ENCODE results near the gene LSP1. TPM values are rescaled to one million over a fixed set of nuclear protein-coding genes. Genes with fewer than 3 reads are reported as not detected.

Gene LSP1
- total RNA-seq, 2 experiments from 2014 or later = 42.4 to 42.9 TPM

- no peak overlapping the region for H3K27ac Mint-ChIP-seq
- no peaks in the 10 kb centered on the region for H3K36me3 Mint-ChIP-seq (ENCODE audit: low read depth)
- H3K9me3 Mint-ChIP-seq = no peaks in the 10 kb centered on the region
- peaks cover 31% of the 10 kb centered on the region for H3K4me1 Mint-ChIP-seq (ENCODE audit: low read depth)
- no peak for DNase-seq
- CTCF ChIA-PET = interaction anchor here (0.6 to 1.5 kb wide), 4 partner anchors 50 to 311 kb away, joined by 3 to 4 read pairs (median 4); no protein-coding TSS in a partner anchor
- no peaks in the 10 kb centered on the region for H3K27me3 Mint-ChIP-seq (ENCODE audit: low read depth)
- intact Hi-C loops (cut with micrococcal nuclease) = no loop called here
- no peak overlapping the region for H3K4me3 Mint-ChIP-seq
Observed at GRCh38 chr11:1840780-1841480, 12.0 kb upstream of the LSP1 start.

GRCh38 chr11:1841511-1842148 lies 11.3 kb upstream of the LSP1 start:
- no peak overlapping the region for H3K4me3 Mint-ChIP-seq
- H3K9me3 Mint-ChIP-seq = no peaks in the 10 kb centered on the region
- no peak overlapping the region for H3K27ac Mint-ChIP-seq
- H3K36me3 Mint-ChIP-seq (ENCODE audit: low read depth) = no peaks in the 10 kb centered on the region
- intact Hi-C loops (cut with micrococcal nuclease) = no loop called here
- H3K4me1 Mint-ChIP-seq (ENCODE audit: low read depth) = peaks cover 36% of the 10 kb centered on the region
- CTCF ChIA-PET = interaction anchor here (0.6 to 1.5 kb wide), 4 partner anchors 49 to 310 kb away, joined by 3 to 4 read pairs (median 4); no protein-coding TSS in a partner anchor
- no peaks in the 10 kb centered on the region for H3K27me3 Mint-ChIP-seq (ENCODE audit: low read depth)
- no peak for DNase-seq

GRCh38 chr11:1842149-1843097 lies 10.5 kb upstream of the LSP1 start:
- H3K4me1 Mint-ChIP-seq (ENCODE audit: low read depth) = peaks cover 41% of the 10 kb centered on the region
- CTCF ChIA-PET = interaction anchor here (0.6 to 1.5 kb wide), 2 partner anchors 9 to 149 kb away, joined by 3 to 4 read pairs; no protein-coding TSS in a partner anchor

GRCh38 chr11:1843098-1843473 lies 9.8 kb upstream of the LSP1 start:
- no peaks in the 10 kb centered on the region for H3K36me3 Mint-ChIP-seq (ENCODE audit: low read depth)
- no peak overlapping the region for H3K27ac Mint-ChIP-seq
- no peak for DNase-seq
- H3K4me1 Mint-ChIP-seq (ENCODE audit: low read depth) = peaks cover 45% of the 10 kb centered on the region
- no peaks in the 10 kb centered on the region for H3K27me3 Mint-ChIP-seq (ENCODE audit: low read depth)
- H3K4me3 Mint-ChIP-seq = no peak overlapping the region
- CTCF ChIA-PET = interaction anchor here (0.6 kb wide), 1 partner anchor 10 kb away, joined by 3 read pairs; no protein-coding TSS in a partner anchor
- intact Hi-C loops (cut with micrococcal nuclease) = no loop called here
- H3K9me3 Mint-ChIP-seq = no peaks in the 10 kb centered on the region

More at GRCh38 chr11:1842149-1843097, 10.5 kb upstream of the LSP1 start:
- no peak for DNase-seq
- H3K27ac Mint-ChIP-seq = no peak overlapping the region
- H3K4me3 Mint-ChIP-seq = no peak overlapping the region
- no peaks in the 10 kb centered on the region for H3K9me3 Mint-ChIP-seq
- no peaks in the 10 kb centered on the region for H3K36me3 Mint-ChIP-seq (ENCODE audit: low read depth)
- no peaks in the 10 kb centered on the region for H3K27me3 Mint-ChIP-seq (ENCODE audit: low read depth)
- intact Hi-C loops (cut with micrococcal nuclease) = no loop called here

- no peak overlapping the region for H3K27ac Mint-ChIP-seq
- no peaks in the 10 kb centered on the region for H3K9me3 Mint-ChIP-seq
- no peak overlapping the region for H3K4me3 Mint-ChIP-seq
- peaks cover 51% of the 10 kb centered on the region for H3K4me1 Mint-ChIP-seq (ENCODE audit: low read depth)
- no peak for DNase-seq
- H3K36me3 Mint-ChIP-seq (ENCODE audit: low read depth) = no peaks in the 10 kb centered on the region
- no peaks in the 10 kb centered on the region for H3K27me3 Mint-ChIP-seq (ENCODE audit: low read depth)
- intact Hi-C loops (cut with micrococcal nuclease) = loop anchor here (1.0 kb wide), 1 partner anchor 10 kb away; the partner anchor contains the start of gene LSP1
- CTCF ChIA-PET = no interaction called here
Observed at GRCh38 chr11:1843796-1844195, 9.1 kb upstream of the LSP1 start.

GRCh38 chr11:1844221-1845094 lies 8.4 kb upstream of the LSP1 start:
- H3K36me3 Mint-ChIP-seq (ENCODE audit: low read depth) = no peaks in the 10 kb centered on the region
- CTCF ChIA-PET = no interaction called here
- peak; percentile 73 for DNase-seq
- no peaks in the 10 kb centered on the region for H3K9me3 Mint-ChIP-seq
- intact Hi-C loops (cut with micrococcal nuclease) = loop anchor here (1.0 kb wide), 1 partner anchor 9 kb away; the partner anchor contains the start of gene LSP1
- H3K27ac Mint-ChIP-seq = peak overlapping the region; percentile 66
- H3K4me3 Mint-ChIP-seq = peak overlapping the region; percentile 52
- H3K27me3 Mint-ChIP-seq (ENCODE audit: low read depth) = no peaks in the 10 kb centered on the region
- peaks cover 58% of the 10 kb centered on the region for H3K4me1 Mint-ChIP-seq (ENCODE audit: low read depth)

GRCh38 chr11:1845095-1845429 lies 7.8 kb upstream of the LSP1 start:
- peak overlapping the region; percentile 5 for H3K27ac Mint-ChIP-seq
- CTCF ChIA-PET = no interaction called here
- H3K9me3 Mint-ChIP-seq = no peaks in the 10 kb centered on the region
- no peak for DNase-seq
- H3K36me3 Mint-ChIP-seq (ENCODE audit: low read depth) = no peaks in the 10 kb centered on the region
- H3K27me3 Mint-ChIP-seq (ENCODE audit: low read depth) = no peaks in the 10 kb centered on the region
- intact Hi-C loops (cut with micrococcal nuclease) = no loop called here
- peaks cover 61% of the 10 kb centered on the region for H3K4me1 Mint-ChIP-seq (ENCODE audit: low read depth)
- peak overlapping the region; percentile 52 for H3K4me3 Mint-ChIP-seq

GRCh38 chr11:1845561-1846452 lies 7.1 kb upstream of the LSP1 start:
- Mint-ChIP-seq H3K27ac (peak overlapping the region; percentile 5), H3K9me3 (no peaks in the 10 kb centered on the region), H3K27me3 (ENCODE audit: low read depth) (no peaks in the 10 kb centered on the region), H3K4me1 (ENCODE audit: low read depth) (peaks cover 69% of the 10 kb centered on the region), H3K4me3 (no peak overlapping the region), H3K36me3 (ENCODE audit: low read depth) (no peaks in the 10 kb centered on the region)
- CTCF ChIA-PET = interaction anchor here (0.7 kb wide), 1 partner anchor 152 kb away, joined by 3 read pairs; no protein-coding TSS in a partner anchor
- DNase-seq = no peak
- intact Hi-C loops (cut with micrococcal nuclease) = no loop called here

- CTCF ChIA-PET = interaction anchor here (1.0 to 1.7 kb wide), 3 partner anchors 14 to 156 kb away, joined by 3 to 6 read pairs (median 4); no protein-coding TSS in a partner anchor
- Mint-ChIP-seq H3K27ac (no peak overlapping the region), H3K36me3 (ENCODE audit: low read depth) (no peaks in the 10 kb centered on the region), H3K27me3 (ENCODE audit: low read depth) (no peaks in the 10 kb centered on the region), H3K4me1 (ENCODE audit: low read depth) (peaks cover 76% of the 10 kb centered on the region), H3K9me3 (no peaks in the 10 kb centered on the region), H3K4me3 (no peak overlapping the region)
- no peak for DNase-seq
- intact Hi-C loops (cut with micrococcal nuclease) = no loop called here
Observed at GRCh38 chr11:1846453-1846932, 6.4 kb upstream of the LSP1 start.

- no peaks in the 10 kb centered on the region for H3K9me3 Mint-ChIP-seq
- H3K27ac Mint-ChIP-seq = no peak overlapping the region
- CTCF ChIA-PET = interaction anchor here (0.6 to 2.0 kb wide), 8 partner anchors 14 to 303 kb away, joined by 3 to 6 read pairs (median 4); no protein-coding TSS in a partner anchor
- H3K27me3 Mint-ChIP-seq (ENCODE audit: low read depth) = no peaks in the 10 kb centered on the region
- intact Hi-C loops (cut with micrococcal nuclease) = no loop called here
- H3K4me3 Mint-ChIP-seq = no peak overlapping the region
- DNase-seq = no peak
- peaks cover 82% of the 10 kb centered on the region for H3K4me1 Mint-ChIP-seq (ENCODE audit: low read depth)
- H3K36me3 Mint-ChIP-seq (ENCODE audit: low read depth) = no peaks in the 10 kb centered on the region
Observed at GRCh38 chr11:1847006-1847735, 5.7 kb upstream of the LSP1 start.

Data from activated naive CD4-positive, alpha-beta T cell treated with anti-CD3 and anti-CD28 coated beads for 36 hours (primary cell).